Liver (tissue), 9 donors: ENCODE data around the gene DGKD. TPM values are rescaled to one million over a fixed set of nuclear protein-coding genes. Genes with fewer than 3 reads are reported as not detected.

Experiments used
- DNase-seq: peaks from one replicate; pipeline ENCODE4 v3.0.0-alpha.2; 2017; ENCODE audit warnings: low spot score
- H3K27ac ChIP-seq, 2 donors: one replicate each; pipeline ENCODE4 v1.7.0; 2013; ENCODE audit warnings: inconsistent platforms in 2 of 2, low read length in 2 of 2, control low read depth in 1 of 2, low read depth in 1 of 2, mild to moderate bottlenecking in 1 of 2
- H3K27me3 ChIP-seq, 4 donors: one replicate each; pipeline versions ENCODE4 v1.6.1 to v1.7.0; 2013; ENCODE audit warnings: low read length in 3 of 4, inconsistent platforms in 1 of 4, mild to moderate bottlenecking in 1 of 4, moderate library complexity in 1 of 4; ENCODE audit not compliant: control insufficient read depth in 4 of 4, insufficient read depth in 4 of 4
- H3K36me3 ChIP-seq, 4 donors: one replicate each; pipeline versions ENCODE4 v1.6.1 to v1.7.0; 2013; ENCODE audit warnings: low read length in 3 of 4, mild to moderate bottlenecking in 3 of 4, low read depth in 1 of 4, moderate library complexity in 1 of 4; ENCODE audit not compliant: control insufficient read depth in 4 of 4, insufficient read depth in 3 of 4
- H3K4me1 ChIP-seq, 4 donors: one replicate each; pipeline versions ENCODE4 v1.6.1 to v1.7.0; 2013; ENCODE audit warnings: low read length in 3 of 4, mild to moderate bottlenecking in 3 of 4, moderate library complexity in 1 of 4; ENCODE audit not compliant: control insufficient read depth in 4 of 4, insufficient read depth in 4 of 4
- H3K4me3 ChIP-seq, 3 donors: one replicate each; pipeline versions ENCODE4 v1.6.1 to v1.7.0; 2013; ENCODE audit warnings: low read length in 3 of 3, control low read depth in 1 of 3, low read depth in 1 of 3, mild to moderate bottlenecking in 1 of 3
- H3K9ac ChIP-seq, 2 donors: one replicate each; pipeline ENCODE4 v1.7.0; 2013; ENCODE audit warnings: low read length in 2 of 2, mild to moderate bottlenecking in 2 of 2, moderate library complexity in 2 of 2, control low read depth in 1 of 2, low read depth in 1 of 2
- H3K9me3 ChIP-seq, 4 donors: one replicate each; pipeline versions ENCODE4 v1.6.1 to v1.7.0; 2013; ENCODE audit warnings: low read length in 3 of 4; ENCODE audit not compliant: control insufficient read depth in 4 of 4
- EGR1 ChIP-seq, 2 donors: IDR thresholded peaks; 2 replicates each; pipeline ENCODE4 v1.6.1; 2016 to 2018; ENCODE audit warnings: antibody characterized with exemption in 2 of 2, low read depth in 2 of 2
- FOXA1 ChIP-seq: IDR thresholded peaks from 2 replicates; pipeline ENCODE4 v1.6.1; 2016; ENCODE audit warnings: antibody characterized with exemption
- FOXA2 ChIP-seq: IDR thresholded peaks from 2 replicates; pipeline ENCODE4 v1.6.1; 2016; ENCODE audit warnings: antibody characterized with exemption
- GABPA ChIP-seq, 2 donors: IDR thresholded peaks in 1 of 2; conservative IDR thresholded peaks in 1 of 2; 2 replicates each; pipeline ENCODE4 v1.6.1; 2016; ENCODE audit warnings: antibody characterized with exemption in 2 of 2, mild to moderate bottlenecking in 1 of 2, moderate library complexity in 1 of 2
- HNF4A ChIP-seq, 2 donors: conservative IDR thresholded peaks; 2 replicates each; pipeline ENCODE4 v1.6.1; 2016; ENCODE audit warnings: antibody characterized with exemption in 2 of 2, mild to moderate bottlenecking in 2 of 2
- HNF4G ChIP-seq: IDR thresholded peaks from 2 replicates; pipeline ENCODE4 v1.6.1; 2016; ENCODE audit warnings: antibody characterized with exemption
- JUND ChIP-seq, 2 donors: IDR thresholded peaks; 2 replicates each; pipeline ENCODE4 v1.6.1; 2016; ENCODE audit warnings: antibody characterized with exemption in 2 of 2
- NR2F2 ChIP-seq: IDR thresholded peaks from 2 replicates; pipeline ENCODE4 v1.6.1; 2016; ENCODE audit warnings: antibody characterized with exemption
- RAD21 ChIP-seq, 2 donors: IDR thresholded peaks; 2 replicates each; pipeline ENCODE4 v1.6.1; 2016; ENCODE audit warnings: antibody characterized with exemption in 2 of 2, mild to moderate bottlenecking in 2 of 2
- RXRA ChIP-seq, 2 donors: IDR thresholded peaks; 2 replicates each; pipeline ENCODE4 v1.6.1; 2017 to 2018; ENCODE audit warnings: antibody characterized with exemption in 2 of 2, mild to moderate bottlenecking in 1 of 2
- SP1 ChIP-seq: IDR thresholded peaks from 2 replicates; pipeline ENCODE4 v1.6.1; 2018; ENCODE audit warnings: antibody characterized with exemption, mild to moderate bottlenecking
- YY1 ChIP-seq: IDR thresholded peaks from 2 replicates; pipeline ENCODE4 v1.6.1; 2016; ENCODE audit warnings: antibody characterized with exemption, mild to moderate bottlenecking
- WGBS: extraction: QIAGEN DNeasy Blood & Tissue Kit; methylation state at CpG from one replicate; pipeline ENCODE4 v1.1.7; 2013; 5-methylcytosine and 5-hydroxymethylcytosine counted together
- polyA plus RNA-seq, 2 donors: library from polyadenylated mRNA; stranded (reverse) in 1 of 2; unstranded in 1 of 2; fragments of 200-250 nt in 1 of 2; fragments of >200 nt in 1 of 2; fragmentation: Nextera tagmentation in 1 of 2; extraction: Ambion mirVana in 1 of 2; gene quantifications; one replicate each; pipeline versions ENCODE4 v1.2.1 to v1.2.3, GENCODE V29; 2013 to 2015
- total RNA-seq, 2 donors: library from RNA; depleted of rRNA; stranded (reverse); fragments of >200 nt; gene quantifications; one replicate each; pipeline ENCODE4 v1.2.3, GENCODE V29; 2014
- TF ChIP-seq, protein P1 (sequence below): IDR thresholded peaks from 2 replicates; pipeline ENCODE4 v1.6.1; 2016; ENCODE audit warnings: antibody characterized with exemption
- TF ChIP-seq, protein P2 (sequence below): IDR thresholded peaks from 2 replicates; pipeline ENCODE4 v1.6.1; 2016; ENCODE audit warnings: antibody characterized with exemption
- TF ChIP-seq, protein P3 (sequence below): IDR thresholded peaks from 2 replicates; pipeline ENCODE4 v1.6.1; 2016; ENCODE audit warnings: antibody characterized with exemption, mild to moderate bottlenecking
- TF ChIP-seq, protein P4 (sequence below): fragments of 150-350 bp; IDR thresholded peaks from 2 replicates; pipeline ENCODE4 v1.5.1; 2017; ENCODE audit warnings: improper control_type of control experiment, low read depth, low read length; ENCODE audit not compliant: missing input control
- TF ChIP-seq, protein P5 (sequence below): IDR thresholded peaks from 2 replicates; pipeline ENCODE4 v1.6.1; 2016; ENCODE audit warnings: antibody characterized with exemption
- donor health status: healthy.
- donor health status: healthy.
- donor health status: healthy.
- donor health status: healthy.
- donor health status: healthy.

The DGKD gene
- total and polyA plus RNA-seq, 4 donors: 4.8 to 16.4 (median 8.2) TPM

DNA sequence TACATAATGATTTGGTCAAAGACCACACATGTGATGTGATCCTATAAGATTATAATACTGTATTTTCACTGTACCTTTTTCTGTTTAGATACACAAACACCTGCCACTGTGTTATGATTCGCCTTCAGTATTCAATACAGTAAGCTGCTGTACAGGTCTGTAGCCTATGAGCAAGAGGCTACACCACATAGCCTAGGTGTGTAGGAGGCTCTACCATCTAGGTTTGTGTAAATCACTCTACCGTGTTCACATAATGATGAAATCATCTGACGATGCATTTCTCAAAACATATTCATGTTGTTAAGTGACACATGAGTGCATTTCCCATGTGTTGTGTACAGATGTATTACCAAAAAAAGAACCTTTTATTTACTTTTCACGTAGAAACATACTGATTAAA lies 137.8 kb downstream of the DGKD start:
- H3K36me3 ChIP-seq: peaks cover 17 to 68% (median 41%) of the 10 kb centered on the region in 4 donors
- H3K27ac ChIP-seq: no peak overlapping the region
- H3K27me3 ChIP-seq: no peaks in the 10 kb centered on the region
- TF ChIP-seq, protein P1, sequence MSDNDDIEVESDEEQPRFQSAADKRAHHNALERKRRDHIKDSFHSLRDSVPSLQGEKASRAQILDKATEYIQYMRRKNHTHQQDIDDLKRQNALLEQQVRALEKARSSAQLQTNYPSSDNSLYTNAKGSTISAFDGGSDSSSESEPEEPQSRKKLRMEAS: no peak
- TF ChIP-seq SP1: no peak
- no peak overlapping the region for H3K9ac ChIP-seq
- 96% methylated on average over 4 of the region's 4 CpGs for WGBS
- no peak overlapping the region for H3K4me3 ChIP-seq
- no peak for DNase-seq
- H3K4me1 ChIP-seq: no peaks in the 10 kb centered on the region
- no peaks in the 10 kb centered on the region for H3K9me3 ChIP-seq

DNA sequence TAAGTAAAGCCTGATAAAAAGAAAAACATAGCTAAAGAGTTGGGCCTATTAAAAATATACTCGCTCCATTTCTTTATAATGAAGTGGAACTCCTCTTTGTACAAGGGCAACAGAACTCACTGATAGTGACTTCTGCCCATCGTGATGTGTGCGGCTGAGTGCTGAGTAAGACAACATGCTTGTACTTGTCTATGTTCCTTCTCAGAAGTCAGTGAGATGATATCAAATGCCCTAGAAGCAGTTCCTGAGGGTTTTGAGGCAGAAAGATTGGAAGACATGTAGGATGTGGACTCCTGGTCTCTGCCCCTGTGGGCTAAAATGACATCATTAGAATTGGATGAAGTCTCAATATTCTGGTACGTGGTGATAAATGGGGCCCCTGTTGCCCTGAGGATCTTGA lies 138.5 kb downstream of the DGKD start:
- Histone ChIP-seq H3K27me3 (no peaks in the 10 kb centered on the region), H3K4me3 (no peak overlapping the region), H3K9ac (no peak overlapping the region), H3K4me1 (no peaks in the 10 kb centered on the region), H3K36me3 (peaks cover 17 to 63% (median 44%) of the 10 kb centered on the region in 4 donors), H3K27ac (no peak overlapping the region), H3K9me3 (no peaks in the 10 kb centered on the region)
- TF ChIP-seq NR2F2: no peak
- TF ChIP-seq, protein P2, sequence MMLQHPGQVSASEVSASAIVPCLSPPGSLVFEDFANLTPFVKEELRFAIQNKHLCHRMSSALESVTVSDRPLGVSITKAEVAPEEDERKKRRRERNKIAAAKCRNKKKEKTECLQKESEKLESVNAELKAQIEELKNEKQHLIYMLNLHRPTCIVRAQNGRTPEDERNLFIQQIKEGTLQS: no peak
- no peak for TF ChIP-seq RAD21 (IDR thresholded peaks at IDR 0.05)
- no peak for TF ChIP-seq GABPA (IDR thresholded peaks at IDR 0.05 in 1 of 2, conservative IDR thresholded peaks at IDR 0.05 in 1 of 2)
- TF ChIP-seq HNF4G: no peak
- TF ChIP-seq, protein P3, sequence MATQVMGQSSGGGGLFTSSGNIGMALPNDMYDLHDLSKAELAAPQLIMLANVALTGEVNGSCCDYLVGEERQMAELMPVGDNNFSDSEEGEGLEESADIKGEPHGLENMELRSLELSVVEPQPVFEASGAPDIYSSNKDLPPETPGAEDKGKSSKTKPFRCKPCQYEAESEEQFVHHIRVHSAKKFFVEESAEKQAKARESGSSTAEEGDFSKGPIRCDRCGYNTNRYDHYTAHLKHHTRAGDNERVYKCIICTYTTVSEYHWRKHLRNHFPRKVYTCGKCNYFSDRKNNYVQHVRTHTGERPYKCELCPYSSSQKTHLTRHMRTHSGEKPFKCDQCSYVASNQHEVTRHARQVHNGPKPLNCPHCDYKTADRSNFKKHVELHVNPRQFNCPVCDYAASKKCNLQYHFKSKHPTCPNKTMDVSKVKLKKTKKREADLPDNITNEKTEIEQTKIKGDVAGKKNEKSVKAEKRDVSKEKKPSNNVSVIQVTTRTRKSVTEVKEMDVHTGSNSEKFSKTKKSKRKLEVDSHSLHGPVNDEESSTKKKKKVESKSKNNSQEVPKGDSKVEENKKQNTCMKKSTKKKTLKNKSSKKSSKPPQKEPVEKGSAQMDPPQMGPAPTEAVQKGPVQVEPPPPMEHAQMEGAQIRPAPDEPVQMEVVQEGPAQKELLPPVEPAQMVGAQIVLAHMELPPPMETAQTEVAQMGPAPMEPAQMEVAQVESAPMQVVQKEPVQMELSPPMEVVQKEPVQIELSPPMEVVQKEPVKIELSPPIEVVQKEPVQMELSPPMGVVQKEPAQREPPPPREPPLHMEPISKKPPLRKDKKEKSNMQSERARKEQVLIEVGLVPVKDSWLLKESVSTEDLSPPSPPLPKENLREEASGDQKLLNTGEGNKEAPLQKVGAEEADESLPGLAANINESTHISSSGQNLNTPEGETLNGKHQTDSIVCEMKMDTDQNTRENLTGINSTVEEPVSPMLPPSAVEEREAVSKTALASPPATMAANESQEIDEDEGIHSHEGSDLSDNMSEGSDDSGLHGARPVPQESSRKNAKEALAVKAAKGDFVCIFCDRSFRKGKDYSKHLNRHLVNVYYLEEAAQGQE: no peak
- TF ChIP-seq, protein P4, sequence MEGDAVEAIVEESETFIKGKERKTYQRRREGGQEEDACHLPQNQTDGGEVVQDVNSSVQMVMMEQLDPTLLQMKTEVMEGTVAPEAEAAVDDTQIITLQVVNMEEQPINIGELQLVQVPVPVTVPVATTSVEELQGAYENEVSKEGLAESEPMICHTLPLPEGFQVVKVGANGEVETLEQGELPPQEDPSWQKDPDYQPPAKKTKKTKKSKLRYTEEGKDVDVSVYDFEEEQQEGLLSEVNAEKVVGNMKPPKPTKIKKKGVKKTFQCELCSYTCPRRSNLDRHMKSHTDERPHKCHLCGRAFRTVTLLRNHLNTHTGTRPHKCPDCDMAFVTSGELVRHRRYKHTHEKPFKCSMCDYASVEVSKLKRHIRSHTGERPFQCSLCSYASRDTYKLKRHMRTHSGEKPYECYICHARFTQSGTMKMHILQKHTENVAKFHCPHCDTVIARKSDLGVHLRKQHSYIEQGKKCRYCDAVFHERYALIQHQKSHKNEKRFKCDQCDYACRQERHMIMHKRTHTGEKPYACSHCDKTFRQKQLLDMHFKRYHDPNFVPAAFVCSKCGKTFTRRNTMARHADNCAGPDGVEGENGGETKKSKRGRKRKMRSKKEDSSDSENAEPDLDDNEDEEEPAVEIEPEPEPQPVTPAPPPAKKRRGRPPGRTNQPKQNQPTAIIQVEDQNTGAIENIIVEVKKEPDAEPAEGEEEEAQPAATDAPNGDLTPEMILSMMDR: no peak
- no peak for TF ChIP-seq HNF4A (conservative IDR thresholded peaks at IDR 0.05)
- TF ChIP-seq FOXA2: no peak
- TF ChIP-seq SP1: no peak
- no peak for TF ChIP-seq JUND (IDR thresholded peaks at IDR 0.05)
- no peak for TF ChIP-seq FOXA1
- TF ChIP-seq, protein P5, sequence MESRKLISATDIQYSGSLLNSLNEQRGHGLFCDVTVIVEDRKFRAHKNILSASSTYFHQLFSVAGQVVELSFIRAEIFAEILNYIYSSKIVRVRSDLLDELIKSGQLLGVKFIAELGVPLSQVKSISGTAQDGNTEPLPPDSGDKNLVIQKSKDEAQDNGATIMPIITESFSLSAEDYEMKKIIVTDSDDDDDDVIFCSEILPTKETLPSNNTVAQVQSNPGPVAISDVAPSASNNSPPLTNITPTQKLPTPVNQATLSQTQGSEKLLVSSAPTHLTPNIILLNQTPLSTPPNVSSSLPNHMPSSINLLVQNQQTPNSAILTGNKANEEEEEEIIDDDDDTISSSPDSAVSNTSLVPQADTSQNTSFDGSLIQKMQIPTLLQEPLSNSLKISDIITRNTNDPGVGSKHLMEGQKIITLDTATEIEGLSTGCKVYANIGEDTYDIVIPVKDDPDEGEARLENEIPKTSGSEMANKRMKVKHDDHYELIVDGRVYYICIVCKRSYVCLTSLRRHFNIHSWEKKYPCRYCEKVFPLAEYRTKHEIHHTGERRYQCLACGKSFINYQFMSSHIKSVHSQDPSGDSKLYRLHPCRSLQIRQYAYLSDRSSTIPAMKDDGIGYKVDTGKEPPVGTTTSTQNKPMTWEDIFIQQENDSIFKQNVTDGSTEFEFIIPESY: no peak
- no peak for TF ChIP-seq RXRA (IDR thresholded peaks at IDR 0.05)
- TF ChIP-seq, protein P1: no peak
- TF ChIP-seq EGR1 (IDR thresholded peaks at IDR 0.05; ENCODE audit: low read depth in 2 of 2): no peak
- TF ChIP-seq YY1: no peak
- 96% methylated on average over 4 of the region's 4 CpGs for WGBS
- DNase-seq: no peak
